ENCODE results near the gene ZBTB44.
"Not testable (repeated sequence)": the region's sequence is repeated elsewhere in the genome, so short reads cannot be mapped to it uniquely, and the experiment has no call there.

The ZBTB44 gene

DNA sequence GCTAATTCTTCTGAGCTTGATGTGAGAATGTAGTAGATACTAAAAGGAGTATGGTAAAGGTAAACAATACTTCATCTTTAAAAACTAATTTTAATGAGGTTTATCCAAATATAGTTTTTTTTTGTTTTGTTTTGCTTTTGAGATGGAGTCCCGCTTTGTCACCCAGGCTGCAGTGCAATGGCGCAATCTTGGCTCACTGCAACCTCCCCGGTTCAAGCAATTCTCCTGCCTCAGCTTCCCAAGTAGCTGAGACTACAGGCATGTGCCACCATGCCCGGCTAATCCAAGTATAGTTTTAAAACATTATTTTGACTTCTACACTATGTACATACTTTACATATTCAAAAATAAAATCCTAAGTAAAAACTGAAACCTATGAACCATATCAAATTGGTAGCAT lies 4.1 kb downstream of the ZBTB44 start:
- H3K9ac ChIP-seq (ENCODE audit: low read length) = no peak overlapping the region
- H3K27me3 ChIP-seq (ENCODE audit: control insufficient read depth, insufficient read depth, low read length) = no peaks in the 10 kb centered on the region
- H3K4me3 ChIP-seq (ENCODE audit: low read depth, low read length) = no peak overlapping the region
- H3K9me3 ChIP-seq (ENCODE audit: control insufficient read depth, insufficient read depth, low read depth, low read length) = peaks cover 26% of the 10 kb centered on the region
- H3K27ac ChIP-seq (ENCODE audit: low read depth, low read length) = no peak overlapping the region
- H3K4me1 ChIP-seq (ENCODE audit: control insufficient read depth, insufficient read depth, low read length) = peaks cover 24% of the 10 kb centered on the region
- peaks cover 19% of the 10 kb centered on the region for H3K36me3 ChIP-seq (ENCODE audit: control insufficient read depth, insufficient read depth, low read length)

DNA sequence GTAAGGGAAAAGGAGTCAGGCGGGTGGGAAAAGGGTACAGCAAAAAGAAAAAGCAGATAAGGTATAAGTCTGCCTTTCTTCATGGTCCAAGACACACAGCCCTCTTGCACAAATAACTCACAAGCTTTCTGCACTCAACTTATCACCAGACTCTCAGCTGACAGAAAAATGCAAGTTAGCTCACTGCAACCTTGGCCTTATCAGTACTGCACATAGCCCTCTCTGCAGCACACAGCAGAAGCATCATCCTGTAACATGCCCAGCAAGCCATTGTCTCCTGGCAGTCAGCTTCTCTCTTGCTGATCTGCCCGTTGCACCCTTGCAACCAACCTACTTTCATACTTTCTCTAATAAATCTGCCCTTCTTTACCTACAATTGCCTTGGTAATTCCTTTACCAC lies 5.8 kb downstream of the ZBTB44 start:
- H3K9me3 ChIP-seq (ENCODE audit: control insufficient read depth, insufficient read depth, low read depth, low read length) = peaks cover 30% of the 10 kb centered on the region
- H3K36me3 ChIP-seq (ENCODE audit: control insufficient read depth, insufficient read depth, low read length) = peaks cover 19% of the 10 kb centered on the region

DNA sequence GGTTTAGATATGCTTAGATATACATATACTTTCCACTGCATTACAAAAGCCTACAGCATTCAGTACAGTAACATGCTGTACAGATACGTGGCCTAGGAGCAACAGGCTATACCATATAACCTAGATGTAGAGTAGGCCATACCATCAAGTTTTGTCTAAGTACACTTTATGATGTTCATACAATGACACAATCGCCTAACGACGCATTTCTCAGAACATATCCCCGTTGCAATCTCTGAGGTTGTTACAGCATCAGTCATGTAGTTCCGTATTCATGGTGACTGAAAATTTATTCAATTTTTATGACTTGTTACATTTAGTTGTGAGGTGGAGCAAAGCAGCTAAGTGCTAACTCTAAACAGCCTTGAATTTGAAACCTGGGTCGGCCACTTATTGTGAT lies 6.7 kb downstream of the ZBTB44 start:
- Histone ChIP-seq H3K9me3 (ENCODE audit: control insufficient read depth, insufficient read depth, low read depth, low read length) (peaks cover 30% of the 10 kb centered on the region), H3K36me3 (ENCODE audit: control insufficient read depth, insufficient read depth, low read length) (peaks cover 19% of the 10 kb centered on the region), H3K4me1 (ENCODE audit: control insufficient read depth, insufficient read depth, low read length) (peaks cover 15% of the 10 kb centered on the region), H3K9ac (ENCODE audit: low read length) (no peak overlapping the region), H3K4me3 (ENCODE audit: low read depth, low read length) (no peak overlapping the region), H3K27me3 (ENCODE audit: control insufficient read depth, insufficient read depth, low read length) (no peaks in the 10 kb centered on the region), H3K27ac (ENCODE audit: low read depth, low read length) (no peak overlapping the region)

More for the DNA sequence above, 5.8 kb downstream of the ZBTB44 start:
- Histone ChIP-seq H3K27me3 (ENCODE audit: control insufficient read depth, insufficient read depth, low read length) (no peaks in the 10 kb centered on the region), H3K4me1 (ENCODE audit: control insufficient read depth, insufficient read depth, low read length) (peaks cover 16% of the 10 kb centered on the region), H3K27ac (ENCODE audit: low read depth, low read length) (no peak overlapping the region), H3K4me3 (ENCODE audit: low read depth, low read length) (no peak overlapping the region), H3K9ac (ENCODE audit: low read length) (no peak overlapping the region)

DNA sequence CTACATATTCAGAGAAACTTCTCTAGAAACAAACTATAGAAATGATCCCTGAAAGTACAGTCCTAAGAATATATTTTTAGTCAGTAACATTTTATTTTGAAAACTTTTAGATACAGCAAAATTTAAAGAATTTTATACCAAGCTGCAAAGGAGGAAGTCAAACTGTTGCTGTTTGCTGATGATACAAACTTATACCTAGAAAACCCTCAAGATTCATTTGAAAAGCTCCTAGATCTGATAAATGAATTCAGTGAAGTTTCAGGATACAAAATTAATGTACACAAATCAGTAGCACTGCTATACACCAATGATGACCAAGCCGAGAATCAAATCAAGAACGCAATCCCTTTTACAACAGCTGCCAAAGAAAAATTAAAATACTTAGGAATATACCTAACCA lies 10.1 kb downstream of the ZBTB44 start:
- no peaks in the 10 kb centered on the region for H3K4me1 ChIP-seq (ENCODE audit: control insufficient read depth, insufficient read depth, low read length)
- H3K36me3 ChIP-seq (ENCODE audit: control insufficient read depth, insufficient read depth, low read length) = peaks cover 21% of the 10 kb centered on the region
- peaks cover 30% of the 10 kb centered on the region for H3K9me3 ChIP-seq (ENCODE audit: control insufficient read depth, insufficient read depth, low read depth, low read length)
- no peak overlapping the region for H3K4me3 ChIP-seq (ENCODE audit: low read depth, low read length)
- no peak overlapping the region for H3K9ac ChIP-seq (ENCODE audit: low read length)
- H3K27me3 ChIP-seq (ENCODE audit: control insufficient read depth, insufficient read depth, low read length) = no peaks in the 10 kb centered on the region
- H3K27ac ChIP-seq (ENCODE audit: low read depth, low read length) = no peak overlapping the region

DNA sequence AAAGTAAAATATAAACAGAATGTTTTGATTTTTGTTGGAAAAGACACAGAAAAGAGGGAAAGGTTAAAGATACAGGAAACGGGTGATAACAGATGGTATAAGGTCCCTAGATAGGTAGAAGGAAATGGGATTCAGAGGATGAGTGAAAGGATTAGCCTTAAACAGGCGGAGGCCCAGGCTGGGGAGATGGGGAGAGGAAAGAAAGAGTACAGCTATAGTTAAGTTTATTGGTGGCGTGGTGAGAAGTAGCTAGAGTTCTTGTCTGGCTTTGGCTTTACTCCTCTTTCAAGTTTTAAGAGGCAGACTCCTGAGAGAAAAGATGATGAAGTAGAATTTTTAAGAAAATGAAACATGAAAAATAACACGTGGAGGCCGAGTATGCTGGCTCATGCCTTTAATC lies 13.7 kb downstream of the ZBTB44 start:
- peaks cover 2% of the 10 kb centered on the region for H3K36me3 ChIP-seq (ENCODE audit: control insufficient read depth, insufficient read depth, low read length)
- no peak overlapping the region for H3K27ac ChIP-seq (ENCODE audit: low read depth, low read length)
- no peaks in the 10 kb centered on the region for H3K27me3 ChIP-seq (ENCODE audit: control insufficient read depth, insufficient read depth, low read length)
- H3K4me3 ChIP-seq (ENCODE audit: low read depth, low read length) = no peak overlapping the region
- no peak overlapping the region for H3K9ac ChIP-seq (ENCODE audit: low read length)
- H3K4me1 ChIP-seq (ENCODE audit: control insufficient read depth, insufficient read depth, low read length) = peaks cover 20% of the 10 kb centered on the region
- H3K9me3 ChIP-seq (ENCODE audit: control insufficient read depth, insufficient read depth, low read depth, low read length) = peaks cover 7% of the 10 kb centered on the region; the same call in 1 of the 2 replicates

DNA sequence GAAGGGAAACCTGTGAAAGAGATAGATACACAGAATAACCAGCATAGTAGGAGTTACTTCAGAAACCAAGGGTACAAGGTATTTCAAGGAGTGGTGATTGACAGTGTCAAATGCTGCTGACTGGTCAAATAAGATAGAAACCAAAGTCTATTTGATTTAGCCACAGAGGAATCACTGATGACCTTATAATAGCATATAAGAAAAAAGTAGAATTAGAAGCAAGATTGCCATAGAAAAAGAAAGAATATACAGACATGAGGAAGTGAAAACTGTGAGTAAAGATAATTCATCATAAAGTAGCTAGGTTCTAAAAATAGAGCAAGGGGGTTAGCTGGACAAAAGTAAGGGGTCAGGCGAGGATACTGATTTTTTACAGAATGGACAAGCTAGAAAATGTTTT lies 14.2 kb downstream of the ZBTB44 start:
- Histone ChIP-seq H3K4me3 (ENCODE audit: low read depth, low read length) (no peak overlapping the region), H3K27ac (ENCODE audit: low read depth, low read length) (no peak overlapping the region)

GRCh38 chr11:130299978-130300377 lies 14.7 kb downstream of the ZBTB44 start:
- Histone ChIP-seq H3K9me3 (ENCODE audit: control insufficient read depth, insufficient read depth, low read depth, low read length) (no peaks in the 10 kb centered on the region), H3K36me3 (ENCODE audit: control insufficient read depth, insufficient read depth, low read length) (peaks cover 2% of the 10 kb centered on the region), H3K27ac (ENCODE audit: low read depth, low read length) (no peak overlapping the region), H3K4me1 (ENCODE audit: control insufficient read depth, insufficient read depth, low read length) (peaks cover 30% of the 10 kb centered on the region), H3K27me3 (ENCODE audit: control insufficient read depth, insufficient read depth, low read length) (no peaks in the 10 kb centered on the region), H3K9ac (ENCODE audit: low read length) (no peak overlapping the region), H3K4me3 (ENCODE audit: low read depth, low read length) (no peak overlapping the region)

More for the DNA sequence above, 14.2 kb downstream of the ZBTB44 start:
- Histone ChIP-seq H3K4me1 (ENCODE audit: control insufficient read depth, insufficient read depth, low read length) (peaks cover 24% of the 10 kb centered on the region), H3K9me3 (ENCODE audit: control insufficient read depth, insufficient read depth, low read depth, low read length) (peaks cover 4% of the 10 kb centered on the region; the same call in 1 of the 2 replicates), H3K9ac (ENCODE audit: low read length) (no peak overlapping the region), H3K36me3 (ENCODE audit: control insufficient read depth, insufficient read depth, low read length) (peaks cover 2% of the 10 kb centered on the region), H3K27me3 (ENCODE audit: control insufficient read depth, insufficient read depth, low read length) (no peaks in the 10 kb centered on the region)

GRCh38 chr11:130295657-130296056 lies 19.1 kb downstream of the ZBTB44 start:
- peaks cover 36% of the 10 kb centered on the region for H3K4me1 ChIP-seq (ENCODE audit: control insufficient read depth, insufficient read depth, low read length)
- no peaks in the 10 kb centered on the region for H3K9me3 ChIP-seq (ENCODE audit: control insufficient read depth, insufficient read depth, low read depth, low read length)
- H3K36me3 ChIP-seq (ENCODE audit: control insufficient read depth, insufficient read depth, low read length) = no peaks in the 10 kb centered on the region; the same call in 1 of the 2 replicates
- H3K4me3 ChIP-seq (ENCODE audit: low read depth, low read length) = no peak overlapping the region
- no peaks in the 10 kb centered on the region for H3K27me3 ChIP-seq (ENCODE audit: control insufficient read depth, insufficient read depth, low read length)
- H3K27ac ChIP-seq (ENCODE audit: low read depth, low read length) = 0 out of 2 replicates have a peak overlapping the region, but pooled peaks have one; percentile 20
- H3K9ac ChIP-seq (ENCODE audit: low read length) = no peak overlapping the region

- Histone ChIP-seq H3K4me3 (ENCODE audit: low read depth, low read length) (no peak overlapping the region), H3K4me1 (ENCODE audit: control insufficient read depth, insufficient read depth, low read length) (no peaks in the 10 kb centered on the region), H3K36me3 (ENCODE audit: control insufficient read depth, insufficient read depth, low read length) (no peaks in the 10 kb centered on the region), H3K9ac (ENCODE audit: low read length) (no peak overlapping the region), H3K9me3 (ENCODE audit: control insufficient read depth, insufficient read depth, low read depth, low read length) (no peaks in the 10 kb centered on the region), H3K27ac (ENCODE audit: low read depth, low read length) (no peak overlapping the region), H3K27me3 (ENCODE audit: control insufficient read depth, insufficient read depth, low read length) (no peaks in the 10 kb centered on the region)
Observed at GRCh38 chr11:130282111-130282510, 32.6 kb downstream of the ZBTB44 start.

- H3K4me1 ChIP-seq (ENCODE audit: control insufficient read depth, insufficient read depth, low read length); H3K27me3 ChIP-seq (ENCODE audit: control insufficient read depth, insufficient read depth, low read length); H3K9ac ChIP-seq (ENCODE audit: low read length); H3K9me3 ChIP-seq (ENCODE audit: control insufficient read depth, insufficient read depth, low read depth, low read length); H3K4me3 ChIP-seq (ENCODE audit: low read depth, low read length); H3K36me3 ChIP-seq (ENCODE audit: control insufficient read depth, insufficient read depth, low read length); H3K27ac ChIP-seq (ENCODE audit: low read depth, low read length): not testable (repeated sequence)
Observed at GRCh38 chr11:130281341-130281740, 33.4 kb downstream of the ZBTB44 start.

DNA sequence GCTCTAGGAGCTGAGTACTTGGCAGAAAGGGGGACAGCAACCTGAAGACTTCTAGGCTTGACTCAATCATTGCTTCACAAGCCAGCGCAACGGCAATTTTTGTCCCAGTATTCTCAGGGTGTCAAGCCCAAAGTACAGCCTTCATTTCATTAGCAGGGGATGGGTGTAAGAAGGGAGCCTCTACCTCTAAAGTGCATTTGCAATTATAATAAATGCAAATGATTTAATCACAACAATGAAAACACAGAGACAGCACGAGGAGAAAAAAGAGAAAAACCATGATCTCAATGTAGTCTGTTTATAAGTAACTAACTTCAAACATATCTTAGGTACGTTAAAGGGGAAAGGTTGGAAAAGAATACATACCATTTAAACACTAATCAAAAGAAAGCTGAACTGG lies 34.7 kb downstream of the ZBTB44 start:
- H3K36me3 ChIP-seq (ENCODE audit: control insufficient read depth, insufficient read depth, low read length) = no peaks in the 10 kb centered on the region
- H3K4me1 ChIP-seq (ENCODE audit: control insufficient read depth, insufficient read depth, low read length) = no peaks in the 10 kb centered on the region
- no peaks in the 10 kb centered on the region for H3K9me3 ChIP-seq (ENCODE audit: control insufficient read depth, insufficient read depth, low read depth, low read length)
- H3K27ac ChIP-seq (ENCODE audit: low read depth, low read length) = no peak overlapping the region
- no peak overlapping the region for H3K4me3 ChIP-seq (ENCODE audit: low read depth, low read length)
- H3K27me3 ChIP-seq (ENCODE audit: control insufficient read depth, insufficient read depth, low read length) = no peaks in the 10 kb centered on the region
- no peak overlapping the region for H3K9ac ChIP-seq (ENCODE audit: low read length)

DNA sequence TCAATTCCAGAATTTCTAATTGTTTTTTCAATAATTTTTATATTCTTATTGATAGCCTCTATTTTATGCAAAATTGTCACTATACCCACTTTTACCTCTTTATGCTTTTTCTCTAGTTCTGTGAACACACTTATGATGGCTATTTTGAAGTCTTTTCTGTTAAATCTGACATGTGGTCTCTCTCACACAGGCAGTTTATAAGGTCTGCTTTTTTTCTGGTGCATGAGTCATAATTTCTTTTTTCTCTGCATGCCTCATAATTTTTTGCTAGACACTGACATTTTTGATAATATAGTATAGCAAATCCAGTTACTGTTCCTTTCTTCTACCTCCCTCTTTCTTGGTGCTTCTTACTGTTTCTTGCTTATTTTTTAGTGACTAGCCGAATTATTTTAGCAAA lies 36.0 kb downstream of the ZBTB44 start:
- Histone ChIP-seq H3K36me3 (ENCODE audit: control insufficient read depth, insufficient read depth, low read length) (no peaks in the 10 kb centered on the region; the same call in 1 of the 2 replicates), H3K9me3 (ENCODE audit: control insufficient read depth, insufficient read depth, low read depth, low read length) (no peaks in the 10 kb centered on the region)

More for the DNA sequence above, 36.0 kb downstream of the ZBTB44 start:
- H3K9ac ChIP-seq (ENCODE audit: low read length) = no peak overlapping the region
- no peaks in the 10 kb centered on the region for H3K27me3 ChIP-seq (ENCODE audit: control insufficient read depth, insufficient read depth, low read length)
- no peaks in the 10 kb centered on the region for H3K4me1 ChIP-seq (ENCODE audit: control insufficient read depth, insufficient read depth, low read length)
- no peak overlapping the region for H3K27ac ChIP-seq (ENCODE audit: low read depth, low read length)
- no peak overlapping the region for H3K4me3 ChIP-seq (ENCODE audit: low read depth, low read length)

All from HUES6 (cell line).